PC-9 (cell line): ENCODE measurements around the gene NR2C1. TPM values are rescaled to one million over a fixed set of nuclear protein-coding genes. Genes with fewer than 3 reads are reported as not detected.

Experiments used
- BruUV-seq: library from RNA; stranded (reverse); fragments of 400-500 nt; replicated peaks from 2 replicates; lab custom pipeline; 2021; lab: Mats Ljungman, UMichigan
- CTCF ChIA-PET: fragments of 300-600 bp; sonication (Branson Sonifier 250); formaldehyde crosslinking; loops from one replicate; lab custom pipeline; 2022; ENCODE audit warnings: antibody characterized with exemption; lab: Charles Lee
- POLR2A ChIA-PET: fragments of 300-600 bp; sonication (Branson Sonifier 250); formaldehyde crosslinking; loops from one replicate; lab custom pipeline; 2022; ENCODE audit warnings: antibody characterized with exemption; ENCODE audit not compliant: unreplicated experiment; lab: Charles Lee
- DNase-seq, 2 experiments: peaks; one replicate each; pipeline versions ENCODE4 v3.0.0 to v3.0.0-alpha.2; 2015 to 2022; ENCODE audit warnings: mixed read lengths in 1 of 2
- H2AFZ ChIP-seq: fragments of 200-600 bp; sonication (generic); 2 replicates; pipeline ENCODE4 v1.8.1; 2017; ENCODE audit warnings: antibody characterized with exemption
- H3F3A ChIP-seq: fragments of 200-600 bp; sonication (generic); 2 replicates; pipeline ENCODE4 v1.8.1; 2017; ENCODE audit warnings: antibody characterized with exemption, mild to moderate bottlenecking, low read depth; ENCODE audit not compliant: insufficient read depth
- H3K27ac ChIP-seq: fragments of 200-600 bp; sonication (generic); 2 replicates; pipeline ENCODE4 v1.6.1; 2016; ENCODE audit warnings: mixed run types
- H3K27me3 ChIP-seq: fragments of 200-600 bp; sonication (generic); 2 replicates; pipeline ENCODE4 v1.6.1; 2016; ENCODE audit warnings: low read depth, mixed run types; ENCODE audit not compliant: insufficient read depth
- H3K36me3 ChIP-seq: fragments of 200-600 bp; sonication (generic); 2 replicates; pipeline ENCODE4 v1.6.1; 2016; ENCODE audit warnings: low read depth, mixed run types
- H3K4me1 ChIP-seq: fragments of 200-600 bp; sonication (generic); replicated peaks from 2 replicates; pipeline ENCODE4 v1.6.1; 2016; ENCODE audit warnings: mixed run types; ENCODE audit not compliant: insufficient read depth
- H3K4me2 ChIP-seq: fragments of 200-600 bp; sonication (generic); 2 replicates; pipeline ENCODE4 v1.6.1; 2017; ENCODE audit warnings: mixed run types
- H3K4me3 ChIP-seq: fragments of 200-600 bp; sonication (generic); 2 replicates; pipeline ENCODE4 v1.6.1; 2016; ENCODE audit warnings: mixed run types
- H3K79me2 ChIP-seq: fragments of 200-600 bp; sonication (generic); 2 replicates; pipeline ENCODE4 v1.6.1; 2017; ENCODE audit warnings: low read depth, mixed run types
- H3K9me2 ChIP-seq: fragments of 200-600 bp; sonication (generic); 2 replicates; pipeline ENCODE4 v1.8.1; 2017; ENCODE audit warnings: mild to moderate bottlenecking; ENCODE audit not compliant: insufficient read depth
- H3K9me3 ChIP-seq: fragments of 200-600 bp; sonication (generic); 2 replicates; pipeline ENCODE4 v1.8.1; 2016; ENCODE audit warnings: low read depth; ENCODE audit not compliant: insufficient read depth
- H4K20me1 ChIP-seq: fragments of 200-600 bp; sonication (generic); 2 replicates; pipeline ENCODE4 v1.8.1; 2017; ENCODE audit not compliant: insufficient read depth
- CTCF ChIP-seq: fragments of 200-600 bp; sonication (generic); conservative IDR thresholded peaks from 2 replicates; pipeline ENCODE4 v1.6.1; 2017; ENCODE audit warnings: mixed run types, antibody characterized with exemption, mild to moderate bottlenecking, moderate library complexity
- EZH2 ChIP-seq: fragments of 200-600 bp; sonication (generic); IDR thresholded peaks from 2 replicates; pipeline ENCODE4 v1.8.0; 2017; ENCODE audit warnings: antibody characterized with exemption, low read depth
- intact Hi-C: fragments of 100-400 bp; cut with micrococcal nuclease; formaldehyde crosslinking; loops from one replicate; pipeline ENCODE4 v1.10.0; 2022; ENCODE audit not compliant: unreplicated experiment
- total RNA-seq: library from RNA; stranded (reverse); gene quantifications from 2 replicates; pipeline ENCODE4 v1.2.3, GENCODE V29; 2021

Gene NR2C1
- total RNA-seq, 1 experiment from 2014 or later = 26.4 TPM

GRCh38 chr12:94972795-94973194 is 100.6 kb downstream of the NR2C1 start:
- TF ChIP-seq CTCF (no peak), EZH2 (no peak)
- H3K79me2 ChIP-seq = no peaks in the 10 kb centered on the region
- H4K20me1 ChIP-seq = no peaks in the 10 kb centered on the region
- intact Hi-C loops = no loop called here
- no peak overlapping the region for H3K27ac ChIP-seq
- no peaks in the 10 kb centered on the region for H3F3A ChIP-seq
- no peaks in the 10 kb centered on the region for H3K4me1 ChIP-seq
- no peaks in the 10 kb centered on the region for H3K9me2 ChIP-seq
- H3K4me2 ChIP-seq = no peak overlapping the region
- no peak overlapping the region for H3K4me3 ChIP-seq
- H2AFZ ChIP-seq = no peak overlapping the region
- no peak for DNase-seq
- H3K36me3 ChIP-seq = no peaks in the 10 kb centered on the region
- H3K9me3 ChIP-seq = no peaks in the 10 kb centered on the region
- H3K27me3 ChIP-seq = no peaks in the 10 kb centered on the region
- ChIA-PET POLR2A (interaction anchor here (0.8 kb wide), 1 partner anchor 177 kb away, joined by 7 read pairs; no protein-coding TSS in a partner anchor), CTCF (no interaction called here)
- BruUV-seq = no TSS peak

- Histone ChIP-seq H3K9me2 (no peaks in the 10 kb centered on the region), H2AFZ (no peak overlapping the region), H3K4me1 (no peaks in the 10 kb centered on the region), H3K27ac (no peak overlapping the region), H3F3A (no peaks in the 10 kb centered on the region), H3K4me2 (no peak overlapping the region), H4K20me1 (no peaks in the 10 kb centered on the region), H3K27me3 (no peaks in the 10 kb centered on the region), H3K9me3 (no peaks in the 10 kb centered on the region), H3K4me3 (no peak overlapping the region), H3K79me2 (no peaks in the 10 kb centered on the region), H3K36me3 (no peaks in the 10 kb centered on the region)
- no peak for DNase-seq
- CTCF ChIA-PET = no interaction called here
- intact Hi-C loops = no loop called here
- TF ChIP-seq CTCF (no peak), EZH2 (no peak)
- BruUV-seq = no TSS peak
- POLR2A ChIA-PET = interaction anchor here (0.7 kb wide), 1 partner anchor 816 kb away, joined by 4 read pairs; no protein-coding TSS in a partner anchor
These were observed 101.5 kb downstream of the NR2C1 start for GRCh38 chr12:94971923-94972322.

GRCh38 chr12:94970560-94970959 is 102.9 kb downstream of the NR2C1 start:
- Histone ChIP-seq H3K27me3 (no peaks in the 10 kb centered on the region), H3K9me3 (no peaks in the 10 kb centered on the region), H3K9me2 (no peaks in the 10 kb centered on the region), H2AFZ (no peak overlapping the region), H3K4me3 (no peak overlapping the region), H3K4me2 (no peak overlapping the region), H4K20me1 (no peaks in the 10 kb centered on the region), H3K4me1 (no peaks in the 10 kb centered on the region), H3K79me2 (no peaks in the 10 kb centered on the region), H3K36me3 (no peaks in the 10 kb centered on the region), H3F3A (no peaks in the 10 kb centered on the region), H3K27ac (no peak overlapping the region)
- no peak for DNase-seq
- intact Hi-C loops = no loop called here
- TF ChIP-seq CTCF (no peak), EZH2 (no peak)
- ChIA-PET CTCF (no interaction called here), POLR2A (no interaction called here)
- BruUV-seq = no TSS peak

Other genes starting within 250 kb of the NR2C1 start
- gene NDUFA12, start 69.9 kb downstream of the NR2C1 start, total RNA-seq = 86.4 and 108 TPM in 2 replicates
- 18.1 and 22.0 TPM in 2 replicates for gene FGD6, start 143.8 kb upstream of the NR2C1 start, total RNA-seq
- gene VEZT, start 144.2 kb upstream of the NR2C1 start, total RNA-seq = 35.2 and 46.8 TPM in 2 replicates